A673 (cell line): Measurements from ENCODE around the gene DNAH10.

Experiments used
- CTCF ChIP-seq: fragments of 300-800, 200-600 bp; sonication (generic); conservative IDR thresholded peaks from 2 replicates; pipeline ENCODE4 v1.5.1; 2017; ENCODE audit warnings: low read depth, mild to moderate bottlenecking, antibody characterized with exemption, low read length, moderate library complexity, mixed read lengths
- EZH2 ChIP-seq: fragments of 200-600 bp; sonication (generic); IDR thresholded peaks from 2 replicates; pipeline ENCODE4 v1.6.1; 2017; ENCODE audit warnings: borderline replicate concordance, low read depth, mild to moderate bottlenecking, mixed read lengths, antibody characterized with exemption, low read length; ENCODE audit not compliant: poor library complexity, severe bottlenecking

- no peak for TF ChIP-seq EZH2
- TF ChIP-seq CTCF, result no peak
Observed at GRCh38 chr12:123843912-123844748, 82.0 kb downstream of the DNAH10 start.
